Activated B cell treated with CpG ODN at 0.5 μM for 24 hours (primary cell): ENCODE data around the gene DUSP6. TPM values are rescaled to one million over a fixed set of nuclear protein-coding genes. Genes with fewer than 3 reads are reported as not detected.

ENCODE experiments used
- ATAC-seq: fragments of 200-7000 bp; cut with Tn5 transposase; one replicate; pipeline ENCODE4 v1.10.0; 2021; ENCODE audit warnings: low read depth, mild to moderate bottlenecking, moderate library complexity
- CTCF ChIA-PET: fragments of 350-600 bp; sonication (Branson Sonifier 250); formaldehyde crosslinking; loops from one replicate; lab custom pipeline; 2021; ENCODE audit warnings: antibody characterized with exemption; lab: Charles Lee
- POLR2A ChIA-PET: fragments of 350-600 bp; sonication (Branson Sonifier 250); formaldehyde crosslinking; loops from one replicate; lab custom pipeline; 2021; ENCODE audit warnings: antibody characterized with exemption; lab: Charles Lee
- DNase-seq: peaks from one replicate; pipeline ENCODE4 v3.0.0; 2022
- H3K27ac Mint-ChIP-seq: one replicate; pipeline ENCODE4 v1.8.0; 2020; ENCODE audit warnings: mixed read lengths
- H3K27me3 Mint-ChIP-seq: one replicate; pipeline ENCODE4 v1.8.0; 2021; ENCODE audit warnings: mixed read lengths
- H3K36me3 Mint-ChIP-seq: one replicate; pipeline ENCODE4 v1.8.0; 2021; ENCODE audit warnings: low read depth, mixed read lengths
- H3K4me1 Mint-ChIP-seq: one replicate; pipeline ENCODE4 v1.8.0; 2021; ENCODE audit warnings: mixed read lengths
- H3K4me3 Mint-ChIP-seq: one replicate; pipeline ENCODE4 v1.8.0; 2020; ENCODE audit warnings: mild to moderate bottlenecking, mixed read lengths
- H3K9me3 Mint-ChIP-seq: one replicate; pipeline ENCODE4 v1.8.0; 2020; ENCODE audit warnings: mixed read lengths
- CTCF ChIP-seq: fragments of 200-600 bp; IDR thresholded peaks from one replicate; pipeline ENCODE4 v1.8.0; 2022; ENCODE audit warnings: antibody characterized with exemption, mild to moderate bottlenecking
- intact Hi-C: fragments of 100-400 bp; cut with micrococcal nuclease; formaldehyde crosslinking; loops from one replicate; pipeline ENCODE4 v1.15.1; 2024
- total RNA-seq: library from RNA; stranded (reverse); gene quantifications from 2 replicates; pipeline ENCODE4 v1.2.3, GENCODE V29; 2022

Gene DUSP6
- total RNA-seq, 1 donor from 2014 or later = 1.6 TPM

GRCh38 chr12:89335452-89336244, 16.7 kb downstream of the DUSP6 start:
- intact Hi-C loops = no loop called here
- no peak for ATAC-seq
- no peak for DNase-seq
- no peak for TF ChIP-seq CTCF
- POLR2A ChIA-PET = no interaction called here
- Mint-ChIP-seq H3K4me1 (peaks cover 11% of the 10 kb centered on the region), H3K9me3 (peaks cover 6% of the 10 kb centered on the region), H3K27me3 (peaks cover 1% of the 10 kb centered on the region), H3K36me3 (no peaks in the 10 kb centered on the region), H3K4me3 (no peak overlapping the region), H3K27ac (no peak overlapping the region)
- CTCF ChIA-PET = no interaction called here

GRCh38 chr12:89334548-89335169, 17.6 kb downstream of the DUSP6 start:
- H3K27ac Mint-ChIP-seq = no peak overlapping the region
- intact Hi-C loops = no loop called here
- ATAC-seq (no peak), DNase-seq (no peak)
- peaks cover 8% of the 10 kb centered on the region for H3K9me3 Mint-ChIP-seq
- H3K27me3 Mint-ChIP-seq = peaks cover 3% of the 10 kb centered on the region
- no peaks in the 10 kb centered on the region for H3K36me3 Mint-ChIP-seq
- no peak overlapping the region for H3K4me3 Mint-ChIP-seq
- no peak for TF ChIP-seq CTCF
- H3K4me1 Mint-ChIP-seq = peaks cover 11% of the 10 kb centered on the region
- ChIA-PET CTCF (no interaction called here), POLR2A (no interaction called here)

GRCh38 chr12:89333564-89334252, 18.6 kb downstream of the DUSP6 start:
- POLR2A ChIA-PET = interaction anchor here (0.7 kb wide), 1 partner anchor 173 kb away, joined by 6 read pairs; no protein-coding TSS in a partner anchor
- intact Hi-C loops = no loop called here
- no peak overlapping the region for H3K27ac Mint-ChIP-seq

GRCh38 chr12:89328151-89329030, 23.9 kb downstream of the DUSP6 start:
- DNase-seq (no peak), ATAC-seq (no peak)
- Mint-ChIP-seq H3K36me3 (no peaks in the 10 kb centered on the region), H3K27me3 (peaks cover 2% of the 10 kb centered on the region), H3K4me1 (peaks cover 7% of the 10 kb centered on the region), H3K4me3 (no peak overlapping the region), H3K27ac (no peak overlapping the region), H3K9me3 (peaks cover 8% of the 10 kb centered on the region)
- ChIA-PET CTCF (no interaction called here), POLR2A (no interaction called here)
- intact Hi-C loops = no loop called here
- no peak for TF ChIP-seq CTCF

More at GRCh38 chr12:89333564-89334252, 18.6 kb downstream of the DUSP6 start:
- CTCF ChIA-PET = no interaction called here
- peak overlapping the region; percentile 35 for H3K4me3 Mint-ChIP-seq
- no peak for TF ChIP-seq CTCF
- H3K9me3 Mint-ChIP-seq = peaks cover 8% of the 10 kb centered on the region
- no peak for ATAC-seq
- H3K4me1 Mint-ChIP-seq = peaks cover 11% of the 10 kb centered on the region
- no peaks in the 10 kb centered on the region for H3K36me3 Mint-ChIP-seq
- H3K27me3 Mint-ChIP-seq = peaks cover 3% of the 10 kb centered on the region
- DNase-seq = no peak
